ENCODE measurements around the gene SERPINB2. TPM values are rescaled to one million over a fixed set of nuclear protein-coding genes. Genes with fewer than 3 reads are reported as not detected.
"Not testable (repeated sequence)": the region's sequence is repeated elsewhere in the genome, so short reads cannot be mapped to it uniquely, and the experiment has no call there.

Gene SERPINB2
- total RNA-seq, 2 donors from 2014 or later: 0.29 TPM; not detected in 1

GRCh38 chr18:63936156-63936931 lies 48.8 kb downstream of the SERPINB2 start:
- H3K9me3 ChIP-seq: no peaks in the 10 kb centered on the region
- TF ChIP-seq CTCF (IDR thresholded peaks at IDR 0.05): peak; percentile 65
- H3K36me3 ChIP-seq: no peaks in the 10 kb centered on the region
- peak overlapping the region in 1 of 2 donors; percentile 46 for H3K9ac ChIP-seq (ENCODE audit: low read depth in 2 of 2, low read length in 2 of 2)
- H3K27me3 ChIP-seq: no peaks in the 10 kb centered on the region
- H3K27ac ChIP-seq: no peak overlapping the region
- DNase-seq: peak; percentile 78
- H3K4me1 ChIP-seq: peaks cover 5% of the 10 kb centered on the region
- peak overlapping the region; percentile 43 for H3K4me3 ChIP-seq
- intact Hi-C loops (cut with DNase I): loop anchor here (10.0 kb wide), 1 partner anchor 422 kb away; no protein-coding TSS in a partner anchor

- Histone ChIP-seq H3K4me1 (peaks cover 5% of the 10 kb centered on the region), H3K9me3 (no peaks in the 10 kb centered on the region), H3K27ac (no peak overlapping the region), H3K36me3 (no peaks in the 10 kb centered on the region), H3K9ac (ENCODE audit: low read depth in 2 of 2, low read length in 2 of 2) (no peak overlapping the region), H3K27me3 (no peaks in the 10 kb centered on the region), H3K4me3 (peak overlapping the region; percentile 43)
- no peak for DNase-seq
- intact Hi-C loops (cut with DNase I): loop anchor here (10.0 kb wide), 1 partner anchor 422 kb away; no protein-coding TSS in a partner anchor
- TF ChIP-seq CTCF (IDR thresholded peaks at IDR 0.05): no peak
Measured at GRCh38 chr18:63936932-63937393, 49.5 kb downstream of the SERPINB2 start.

GRCh38 chr18:63940008-63940407 lies 52.5 kb downstream of the SERPINB2 start:
- Histone ChIP-seq H3K36me3 (no peaks in the 10 kb centered on the region), H3K9me3 (no peaks in the 10 kb centered on the region), H3K27me3 (no peaks in the 10 kb centered on the region), H3K4me1 (peaks cover 5% of the 10 kb centered on the region), H3K4me3 (no peak overlapping the region), H3K27ac (no peak overlapping the region), H3K9ac (ENCODE audit: low read depth in 2 of 2, low read length in 2 of 2) (no peak overlapping the region)
- DNase-seq: no peak
- intact Hi-C loops (cut with DNase I): no loop called here
- no peak for TF ChIP-seq CTCF (IDR thresholded peaks at IDR 0.05)

GRCh38 chr18:63940543-63941050 lies 53.1 kb downstream of the SERPINB2 start:
- H3K4me3 ChIP-seq; H3K36me3 ChIP-seq; H3K9me3 ChIP-seq; intact Hi-C loops (cut with DNase I); H3K27me3 ChIP-seq; H3K4me1 ChIP-seq; DNase-seq; H3K27ac ChIP-seq; H3K9ac ChIP-seq (ENCODE audit: low read depth in 2 of 2, low read length in 2 of 2): not testable (repeated sequence)

- Histone ChIP-seq H3K9me3 (no peaks in the 10 kb centered on the region), H3K27ac (no peak overlapping the region), H3K36me3 (no peaks in the 10 kb centered on the region), H3K4me3 (no peak overlapping the region), H3K9ac (ENCODE audit: low read depth in 2 of 2, low read length in 2 of 2) (no peak overlapping the region), H3K27me3 (no peaks in the 10 kb centered on the region), H3K4me1 (no peaks in the 10 kb centered on the region)
- intact Hi-C loops (cut with DNase I): no loop called here
- no peak for DNase-seq
- no peak for TF ChIP-seq CTCF (IDR thresholded peaks at IDR 0.05)
Measured at GRCh38 chr18:63947051-63947790, 59.7 kb downstream of the SERPINB2 start.
